Upper lobe of left lung (tissue), 4 donors: Measurements from ENCODE around the gene WSCD2.

Experiments used
- CTCF ChIP-seq, 6 experiments: fragments of 450-650 bp in 4 of 6; fragments of 200-600 bp in 2 of 6; sonication (generic) in 2 of 6; IDR thresholded peaks; one replicate each; pipeline ENCODE4 v1.5.1; 2016 to 2019; ENCODE audit warnings: antibody characterized with exemption in 6 of 6
- EP300 ChIP-seq, 4 donors: sonication (generic); formaldehyde crosslinking; IDR thresholded peaks; one replicate each; pipeline ENCODE4 v1.5.1; 2017; ENCODE audit warnings: antibody characterized with exemption in 4 of 4, control low read depth in 2 of 4

GRCh38 chr12:108240027-108240785 lies 111.1 kb downstream of the WSCD2 start:
- TF ChIP-seq CTCF (IDR thresholded peaks at IDR 0.05) (no peak), EP300 (IDR thresholded peaks at IDR 0.05) (no peak)
